SK-N-MC (cell line): ENCODE data around the gene ATOH7.

ENCODE experiments used
- DNase-seq: peaks from one replicate; pipeline ENCODE4 v3.0.0-alpha.2; 2011; ENCODE audit warnings: low read depth, low spot score
- H3K27ac ChIP-seq: fragments of 200-600 bp; sonication (generic); 2 replicates; pipeline ENCODE4 v1.5.1; 2016; ENCODE audit warnings: mixed run types
- H3K36me3 ChIP-seq: fragments of 200-600 bp; sonication (generic); 2 replicates; pipeline ENCODE4 v1.6.1; 2017; ENCODE audit warnings: antibody characterized with exemption, low read length, mixed read lengths; ENCODE audit not compliant: insufficient read depth
- H3K4me3 ChIP-seq: fragments of 200-600 bp; sonication (generic); 2 replicates; pipeline ENCODE4 v1.5.1; 2016
- H3K9ac ChIP-seq: fragments of 200-600 bp; sonication (generic); 2 replicates; pipeline ENCODE4 v1.8.0; 2017; ENCODE audit warnings: mixed run types, mixed read lengths; ENCODE audit not compliant: insufficient read length
- H3K9me3 ChIP-seq: fragments of 200-600 bp; sonication (generic); 2 replicates; pipeline ENCODE4 v1.6.1; 2017; ENCODE audit warnings: low read depth, mild to moderate bottlenecking, antibody characterized with exemption, low read length, moderate library complexity, mixed read lengths
- EZH2 ChIP-seq: fragments of 200-600 bp; sonication (generic); IDR thresholded peaks from one replicate; pipeline ENCODE4 v1.6.1; 2017; ENCODE audit warnings: antibody characterized with exemption
- FOXP2 ChIP-seq: optimal IDR thresholded peaks from 2 replicates; pipeline ENCODE3; 2011; ENCODE audit warnings: mild to moderate bottlenecking, moderate library complexity; ENCODE audit not compliant: insufficient read depth; ENCODE audit errors: extremely low read length, control extremely low read depth
- POLR2AphosphoS5 ChIP-seq: IDR thresholded peaks from 2 replicates; pipeline ENCODE4 v1.6.1; 2012; ENCODE audit warnings: mild to moderate bottlenecking, low read depth, low read length, borderline replicate concordance

ATOH7 gene

DNA sequence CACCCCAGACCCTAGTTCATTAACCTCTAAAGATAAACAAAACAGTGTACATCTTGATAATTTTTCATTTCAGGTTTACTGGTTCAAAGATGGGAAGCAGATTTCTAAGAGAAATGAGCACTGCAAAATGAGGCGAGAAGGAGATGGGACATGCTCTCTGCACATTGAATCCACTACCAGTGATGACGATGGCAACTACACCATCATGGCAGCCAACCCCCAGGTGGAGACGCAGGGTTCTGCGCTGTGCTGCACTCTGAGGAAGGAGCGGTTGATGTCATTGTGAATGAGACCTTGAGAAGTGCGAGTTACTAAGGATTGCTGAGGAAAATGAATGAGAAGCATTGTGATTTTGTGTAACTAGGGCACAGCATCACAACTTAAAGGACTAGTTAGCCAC lies 37.6 kb downstream of the ATOH7 start:
- Histone ChIP-seq H3K9ac (no peak overlapping the region), H3K27ac (no peak overlapping the region), H3K36me3 (no peaks in the 10 kb centered on the region), H3K9me3 (no peaks in the 10 kb centered on the region), H3K4me3 (no peak overlapping the region)
- DNase-seq, result no peak
- no peak for TF ChIP-seq EZH2
- no peak for TF ChIP-seq FOXP2
- no peak for TF ChIP-seq POLR2AphosphoS5

DNA sequence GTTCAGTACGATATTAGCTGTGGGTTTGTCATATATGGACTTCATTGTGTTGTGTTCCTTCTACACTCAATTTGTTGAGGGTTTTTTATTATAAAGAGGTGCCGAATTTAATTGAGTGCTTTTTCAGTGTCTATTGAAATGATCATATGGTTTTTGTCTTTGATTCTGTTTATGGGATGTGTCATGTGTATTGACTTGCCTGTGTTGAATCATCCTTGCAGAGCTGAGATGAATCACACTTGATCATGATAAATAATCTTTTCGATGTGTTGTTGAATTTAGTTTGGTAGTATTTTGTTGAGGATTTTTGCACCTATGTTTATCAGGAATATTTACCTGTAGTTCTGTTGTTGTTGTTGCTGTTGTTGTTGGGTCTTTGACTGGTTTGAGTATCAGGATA lies 39.8 kb downstream of the ATOH7 start:
- no peaks in the 10 kb centered on the region for H3K36me3 ChIP-seq
- TF ChIP-seq FOXP2, result no peak
- no peak for TF ChIP-seq POLR2AphosphoS5
- no peaks in the 10 kb centered on the region for H3K9me3 ChIP-seq
- H3K9ac ChIP-seq, result no peak overlapping the region
- no peak for DNase-seq
- H3K4me3 ChIP-seq, result no peak overlapping the region
- no peak overlapping the region for H3K27ac ChIP-seq

DNA sequence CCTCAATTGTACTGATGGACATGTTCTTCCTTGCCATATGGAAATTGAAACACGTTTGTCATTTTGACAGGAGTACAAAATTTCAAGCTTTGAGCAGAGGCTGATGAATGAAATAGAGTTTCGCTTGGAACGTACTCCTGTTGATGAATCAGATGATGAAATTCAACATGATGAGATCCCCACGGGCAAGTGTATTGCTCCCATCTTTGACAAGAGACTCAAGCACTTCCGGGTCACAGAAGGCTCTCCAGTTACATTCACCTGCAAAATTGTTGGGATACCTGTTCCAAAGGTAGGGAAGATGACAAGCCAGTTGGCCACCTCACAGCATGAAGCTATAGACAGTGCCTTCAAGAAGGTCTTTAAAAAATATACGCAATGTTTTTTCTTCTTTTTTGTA lies 43.1 kb downstream of the ATOH7 start:
- Histone ChIP-seq H3K9ac (no peak overlapping the region), H3K36me3 (no peaks in the 10 kb centered on the region), H3K27ac (no peak overlapping the region), H3K9me3 (no peaks in the 10 kb centered on the region), H3K4me3 (no peak overlapping the region)
- TF ChIP-seq FOXP2 (no peak), POLR2AphosphoS5 (no peak), EZH2 (no peak)
- no peak for DNase-seq

DNA sequence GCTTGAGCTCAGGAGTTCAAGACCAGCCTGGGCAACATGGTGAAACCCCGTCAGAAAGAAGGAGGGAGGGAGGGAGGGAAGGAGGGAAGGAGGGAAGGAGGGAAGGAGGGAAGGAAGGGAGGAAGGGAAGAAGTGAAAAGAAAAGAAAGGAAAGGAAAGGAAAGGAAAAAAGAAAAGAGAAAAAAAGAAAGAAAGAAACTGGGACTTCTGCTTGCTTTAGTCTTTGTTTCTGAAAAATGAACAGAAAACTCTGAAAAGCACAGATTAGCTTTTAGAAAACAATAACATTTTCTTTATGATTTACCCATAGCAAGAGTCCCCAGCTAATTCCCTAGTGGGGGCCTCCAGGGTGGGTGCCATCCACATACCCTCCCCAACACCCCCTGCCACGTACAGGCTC lies 46.8 kb downstream of the ATOH7 start:
- H3K27ac ChIP-seq, result no peak overlapping the region
- no peak overlapping the region for H3K4me3 ChIP-seq
- no peak overlapping the region for H3K9ac ChIP-seq
- no peak for TF ChIP-seq EZH2
- no peak for TF ChIP-seq POLR2AphosphoS5
- TF ChIP-seq FOXP2, result no peak
- no peaks in the 10 kb centered on the region for H3K9me3 ChIP-seq
- H3K36me3 ChIP-seq, result no peaks in the 10 kb centered on the region
- DNase-seq, result no peak

DNA sequence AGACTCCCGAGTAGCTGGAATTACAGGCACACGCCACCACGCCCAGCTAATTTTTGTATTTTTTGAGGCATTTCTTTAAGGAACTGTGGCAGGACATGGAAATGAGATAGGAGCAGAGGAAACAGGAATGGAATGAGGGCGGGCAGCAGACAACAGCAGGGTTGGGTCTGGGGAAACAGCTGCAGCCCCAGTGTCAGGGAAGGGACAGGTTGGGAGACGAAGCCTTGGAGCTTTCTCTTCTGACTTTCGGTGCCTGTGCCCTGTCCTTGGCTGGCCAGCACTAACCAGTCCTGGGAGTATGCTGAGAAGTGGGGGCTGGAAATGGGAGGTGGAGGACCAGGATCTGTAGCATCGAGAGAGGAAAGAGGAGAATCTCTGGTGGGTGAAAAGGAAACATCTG lies 47.4 kb downstream of the ATOH7 start:
- Histone ChIP-seq H3K9ac (no peak overlapping the region), H3K9me3 (no peaks in the 10 kb centered on the region), H3K36me3 (no peaks in the 10 kb centered on the region), H3K27ac (no peak overlapping the region), H3K4me3 (no peak overlapping the region)
- DNase-seq, result no peak
- TF ChIP-seq FOXP2, result no peak
- TF ChIP-seq POLR2AphosphoS5, result no peak
- no peak for TF ChIP-seq EZH2
